SK-N-DZ (cell line): ENCODE data around the gene CFAP90. TPM values are rescaled to one million over a fixed set of nuclear protein-coding genes. Genes with fewer than 3 reads are reported as not detected.

Experiments used
- DNase-seq: peaks from one replicate; pipeline ENCODE4 v3.0.0-alpha.2; 2015; ENCODE audit warnings: low spot score
- polyA plus RNA-seq, 2 experiments: library from polyadenylated mRNA; depleted of rRNA; stranded (reverse); fragments of >200 nt; gene quantifications; 2 replicates each; pipeline ENCODE4 v1.2.3, GENCODE V29; 2014

Gene CFAP90, protein sequence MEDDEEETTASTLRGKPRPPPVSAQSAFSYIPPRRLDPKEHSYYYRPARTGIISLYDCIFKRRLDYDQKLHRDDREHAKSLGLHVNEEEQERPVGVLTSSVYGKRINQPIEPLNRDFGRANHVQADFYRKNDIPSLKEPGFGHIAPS
- polyA plus RNA-seq (2014; cell fraction: cytosol; rRNA removed) = not detected in 2 replicates
- polyA plus RNA-seq (2014; cell fraction: nucleus; rRNA removed) = not detected in 2 replicates

GRCh38 chr5:7850395-7851239 is at the start of gene CFAP90:
Gene CFAP90 (minus strand): TSS chr5:7851133. CDS start chr5:7851021, 112 bp downstream.
- peak; percentile 73 for DNase-seq

GRCh38 chr5:7897014-7897600 is 46.2 kb upstream of the CFAP90 start:
- peak; percentile 26 for DNase-seq

GRCh38 chr5:7894860-7895259 is 43.9 kb upstream of the CFAP90 start:
- no peak for DNase-seq

- DNase-seq = no peak
These were observed 43.5 kb upstream of the CFAP90 start for GRCh38 chr5:7894439-7894838.

GRCh38 chr5:7888901-7889300 is 38.0 kb upstream of the CFAP90 start:
- no peak for DNase-seq

DNA sequence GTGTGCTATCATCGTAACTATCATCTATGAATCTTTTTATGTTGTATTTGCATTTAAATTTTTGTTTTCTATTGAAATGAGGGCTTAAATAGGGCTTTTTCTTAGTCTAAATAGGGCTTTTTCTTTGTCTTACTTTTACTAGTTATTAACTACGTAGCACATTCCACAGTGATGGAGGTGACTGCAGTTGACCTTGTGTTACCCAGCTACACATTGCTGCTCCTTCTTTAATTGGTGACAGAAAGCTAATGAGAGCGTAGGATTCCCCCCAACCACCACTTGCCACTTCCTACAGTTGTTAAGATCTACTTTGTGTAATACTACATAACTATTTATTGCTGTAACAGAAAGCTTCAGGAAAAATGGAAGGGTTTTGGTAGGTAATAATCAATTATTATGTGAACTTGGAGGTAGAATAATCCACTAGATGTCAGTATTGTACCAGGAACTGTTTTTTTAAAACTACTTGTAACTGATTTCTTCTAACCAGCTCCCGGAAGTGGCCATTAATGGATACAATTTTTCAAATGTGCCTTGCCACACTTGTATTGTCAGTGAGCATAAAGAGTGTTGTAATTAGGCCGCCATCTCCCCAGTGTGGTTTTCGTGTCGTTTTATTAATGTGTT is 36.0 kb upstream of the CFAP90 start:
- DNase-seq = no peak

GRCh38 chr5:7884491-7885267 is 33.7 kb upstream of the CFAP90 start:
- no peak for DNase-seq

GRCh38 chr5:7882926-7883325 is 32.0 kb upstream of the CFAP90 start:
- no peak for DNase-seq

DNA sequence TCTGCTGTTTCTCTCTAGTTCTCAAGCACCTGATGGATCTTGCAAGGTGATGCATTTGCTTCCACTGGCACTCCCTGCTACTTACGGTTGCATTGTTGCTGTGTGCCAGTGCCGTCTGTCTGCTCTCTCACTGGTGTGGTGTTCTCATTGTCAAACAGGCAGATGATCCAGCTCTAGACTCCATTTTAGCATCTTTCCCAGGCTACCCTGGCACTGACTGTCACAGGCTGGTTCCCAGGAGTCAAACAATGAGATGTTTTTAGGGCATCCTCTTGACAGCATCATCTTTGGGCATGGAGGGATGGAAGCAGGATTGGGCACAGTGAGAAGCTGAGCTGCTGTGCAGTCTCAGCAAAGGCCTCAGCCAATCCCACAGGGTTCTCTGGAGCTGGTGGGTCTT is 30.9 kb upstream of the CFAP90 start:
- DNase-seq = no peak

- DNase-seq = no peak
These were observed 30.2 kb upstream of the CFAP90 start for GRCh38 chr5:7881091-7881490.

DNA sequence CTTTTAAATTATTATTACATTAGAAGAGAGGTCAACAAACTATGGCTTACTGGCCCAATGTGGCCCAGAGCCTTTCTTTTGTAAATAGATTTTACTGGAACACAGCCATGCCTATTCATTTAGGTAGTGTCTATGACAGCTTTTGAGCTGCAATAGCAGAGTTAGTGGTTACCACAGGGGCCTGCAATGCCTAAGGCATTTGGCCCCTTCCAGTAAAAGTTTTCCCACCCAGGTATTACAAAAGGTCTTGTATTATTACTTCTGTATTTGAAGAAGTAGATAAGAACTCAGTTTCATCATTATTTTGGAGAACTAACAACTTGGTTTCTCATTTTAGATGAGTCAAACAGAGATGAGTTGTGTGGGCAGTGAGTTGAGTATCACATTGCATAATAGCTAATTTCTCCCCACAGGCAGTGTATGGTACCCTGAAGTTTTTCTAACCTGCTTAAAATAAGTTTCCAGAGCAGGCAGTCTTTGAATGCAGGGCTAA is 27.5 kb upstream of the CFAP90 start:
- no peak for DNase-seq

DNA sequence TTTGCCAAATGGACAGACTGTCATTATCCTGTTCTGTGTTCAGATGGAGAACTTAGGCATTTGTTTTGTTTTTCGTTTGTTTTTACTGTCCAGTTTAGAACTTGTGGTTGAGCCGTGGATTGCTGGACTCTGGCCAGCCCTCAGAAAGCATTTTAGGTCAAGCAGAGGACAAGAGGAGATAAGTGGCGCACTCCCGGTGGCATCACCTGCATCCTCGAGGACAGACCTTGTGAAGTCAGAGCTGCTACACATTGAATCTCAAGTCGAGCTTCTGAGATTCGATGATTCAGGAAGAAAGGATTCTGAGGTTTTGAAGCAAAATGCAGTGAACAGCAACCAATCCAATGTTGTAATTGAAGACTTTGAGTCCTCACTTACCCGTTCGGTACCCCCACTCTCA is 26.9 kb upstream of the CFAP90 start:
- no peak for DNase-seq

DNA sequence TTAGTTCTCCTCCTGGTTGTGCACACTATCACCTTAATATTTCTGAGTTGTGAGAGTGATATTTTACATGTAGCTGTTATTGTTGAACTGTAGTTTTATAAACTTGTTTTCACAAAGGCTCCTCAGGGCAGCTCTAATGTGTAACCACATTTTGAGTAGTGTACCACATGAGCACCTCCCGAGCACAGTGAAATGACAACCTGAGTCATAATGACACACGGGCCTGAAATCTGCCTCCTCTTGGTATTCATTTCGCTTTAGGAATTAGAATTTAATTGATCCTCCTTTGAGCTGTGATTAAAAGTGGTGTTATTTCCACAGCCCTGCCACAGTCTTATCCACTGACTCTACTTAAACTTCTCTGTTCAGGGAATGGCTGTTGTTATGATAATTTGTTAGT is 25.9 kb upstream of the CFAP90 start:
- no peak for DNase-seq

- DNase-seq = no peak
These were observed 24.2 kb upstream of the CFAP90 start for GRCh38 chr5:7875151-7875550.

GRCh38 chr5:7874639-7875038 is 23.7 kb upstream of the CFAP90 start:
- no peak for DNase-seq

DNA sequence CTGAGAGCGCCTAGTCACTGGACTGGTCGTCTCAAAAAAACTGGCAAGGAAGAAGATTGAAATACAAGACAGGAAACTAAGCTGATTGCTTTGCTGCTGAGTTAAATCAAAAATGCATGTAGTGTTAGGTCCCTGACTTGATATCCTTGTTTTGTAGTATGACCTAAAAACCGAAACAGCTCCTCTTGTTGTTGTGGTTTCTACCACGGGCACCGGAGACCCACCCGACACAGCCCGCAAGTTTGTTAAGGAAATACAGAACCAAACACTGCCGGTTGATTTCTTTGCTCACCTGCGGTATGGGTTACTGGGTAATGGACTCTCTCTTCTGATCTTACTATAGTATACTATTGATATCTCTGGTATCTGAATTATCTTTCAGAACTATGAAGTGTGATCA is 22.3 kb upstream of the CFAP90 start:
- DNase-seq = no peak

DNA sequence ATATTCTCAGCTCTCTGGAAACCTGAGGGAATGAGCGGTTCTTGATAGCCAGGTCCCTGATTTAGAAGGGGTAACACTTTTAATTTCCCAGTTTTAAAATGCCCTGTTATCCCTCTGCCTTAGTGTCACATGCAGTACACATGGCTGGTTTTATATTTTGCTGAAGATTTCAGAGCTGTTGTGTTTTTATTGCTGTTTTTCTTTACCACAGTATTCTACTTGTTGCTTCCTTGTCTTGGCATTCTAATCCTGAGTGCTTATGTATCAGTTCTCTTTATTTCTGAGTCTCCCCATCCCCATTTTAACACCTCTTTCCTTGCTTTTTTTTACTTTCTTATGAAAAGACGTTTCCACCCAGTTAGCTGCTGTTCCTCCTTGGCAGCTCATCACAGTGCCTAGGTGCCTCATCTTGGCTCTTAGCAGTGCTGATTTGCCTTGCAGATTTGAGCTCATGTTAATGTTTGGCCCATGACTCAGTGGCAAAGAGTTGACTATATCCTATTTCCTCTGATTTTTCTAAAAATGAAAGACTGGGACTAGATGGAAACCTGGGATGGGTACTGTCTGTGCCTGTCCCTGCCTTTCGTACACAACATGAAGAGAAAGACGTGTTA is 21.7 kb upstream of the CFAP90 start:
- no peak for DNase-seq

DNA sequence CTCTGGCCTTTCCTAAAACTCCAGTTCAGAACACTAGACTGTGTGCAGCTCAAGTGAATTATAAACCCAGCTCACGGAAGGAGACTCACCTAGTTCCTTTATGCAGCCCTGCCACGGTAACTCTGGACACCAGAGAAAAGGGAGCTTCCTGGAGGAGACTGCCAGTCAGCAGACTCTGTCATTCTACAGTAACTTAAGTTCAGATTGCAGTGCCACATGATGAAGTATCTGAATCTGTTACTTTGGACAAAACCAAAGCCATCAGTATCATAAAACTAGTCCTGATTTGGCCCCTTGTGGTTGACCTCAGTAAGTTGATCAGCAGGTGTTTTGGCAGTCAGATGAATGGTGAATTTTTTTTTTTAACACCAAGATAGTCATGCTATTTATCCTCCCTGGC is 20.7 kb upstream of the CFAP90 start:
- DNase-seq = no peak

GRCh38 chr5:7869474-7870136 is 18.7 kb upstream of the CFAP90 start:
- DNase-seq = no peak

DNA sequence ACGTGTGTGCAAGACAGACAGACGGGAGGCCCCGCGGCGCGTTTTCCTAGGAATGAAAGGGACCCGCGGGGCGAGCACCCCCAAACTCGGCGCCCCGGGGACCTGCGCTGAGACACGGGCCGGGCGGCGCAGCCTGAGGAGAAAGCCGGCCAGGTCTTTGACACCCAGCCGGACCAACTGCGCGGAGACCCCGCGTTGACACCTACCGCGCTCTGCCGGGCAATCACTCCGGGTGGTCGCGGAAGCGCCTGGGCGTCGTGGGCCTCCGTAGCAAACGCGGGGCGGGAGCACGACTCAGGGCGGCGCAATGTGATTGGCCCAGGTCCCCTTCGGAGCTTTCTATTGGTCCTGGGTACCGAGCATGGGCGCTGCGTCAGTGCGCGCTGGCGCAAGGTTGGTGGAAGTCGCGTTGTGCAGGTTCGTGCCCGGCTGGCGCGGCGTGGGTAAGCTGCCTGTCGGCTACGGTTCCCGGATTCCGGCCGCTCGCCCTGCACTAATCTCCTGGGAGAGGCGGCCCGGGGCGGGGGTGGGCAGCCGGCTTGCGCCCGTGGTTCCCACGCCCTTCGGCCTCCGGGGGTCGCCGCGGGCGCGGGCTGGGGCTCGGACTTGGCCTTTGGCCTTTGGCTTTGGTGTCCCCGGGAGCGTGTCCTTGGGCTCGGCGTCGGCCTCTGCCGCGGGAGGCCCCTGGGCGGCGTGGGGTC is 18.0 kb upstream of the CFAP90 start, which contains the start of the genes FASTKD3 and MTRR:
TSS of gene FASTKD3 (minus strand) at position 259 of the 701 bp plus-strand sequence. CDS start 948 bp downstream, outside the sequence.
TSS of gene MTRR (plus strand) at position 376 of the 701 bp plus-strand sequence. CDS start 1,647 bp downstream, outside the sequence.
- peak; percentile 91 for DNase-seq
